ENCODE measurements around the gene AFF3.
A peak's percentile ranks its signal among the peaks of the same experiment; 100 is the strongest.
"Not testable (repeated sequence)": the region's sequence is repeated elsewhere in the genome, so short reads cannot be mapped to it uniquely, and the experiment has no call there.

AFF3 gene

DNA sequence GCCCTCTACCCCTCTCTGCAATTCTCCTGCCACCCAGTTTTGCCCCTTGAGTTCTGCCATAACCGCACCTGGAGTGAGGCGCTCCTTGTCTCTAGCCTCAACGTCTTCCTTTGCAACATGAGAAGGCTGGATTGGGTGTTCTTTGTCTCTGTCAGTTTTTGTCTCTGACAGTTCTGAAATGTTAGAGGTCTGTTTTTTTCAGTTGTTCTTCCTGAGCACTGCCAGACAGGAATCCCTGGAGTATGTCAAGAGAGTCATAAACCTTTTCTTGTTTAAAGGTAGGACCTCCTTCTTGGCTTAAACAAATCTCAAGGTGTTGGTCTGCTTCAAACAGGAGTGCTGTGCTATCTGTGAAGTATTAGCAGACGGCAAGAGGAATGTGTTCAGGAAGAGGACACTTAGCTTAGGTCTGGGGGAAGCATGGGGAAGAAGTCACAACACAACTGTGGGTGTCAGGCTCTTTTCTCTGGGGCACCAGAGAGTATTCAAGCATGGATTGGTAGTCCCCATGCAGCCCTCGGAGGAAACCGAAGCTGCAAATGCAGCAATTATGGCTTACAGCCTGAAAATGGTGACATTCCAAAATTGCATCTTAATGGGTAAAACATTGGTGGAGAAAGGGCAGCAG lies 32.3 kb downstream of the AFF3 start:
- no peak for DNase-seq (ENCODE audit: low read depth)
- no peak overlapping the region for H3K4me3 ChIP-seq (ENCODE audit: low read depth, low read length)

DNA sequence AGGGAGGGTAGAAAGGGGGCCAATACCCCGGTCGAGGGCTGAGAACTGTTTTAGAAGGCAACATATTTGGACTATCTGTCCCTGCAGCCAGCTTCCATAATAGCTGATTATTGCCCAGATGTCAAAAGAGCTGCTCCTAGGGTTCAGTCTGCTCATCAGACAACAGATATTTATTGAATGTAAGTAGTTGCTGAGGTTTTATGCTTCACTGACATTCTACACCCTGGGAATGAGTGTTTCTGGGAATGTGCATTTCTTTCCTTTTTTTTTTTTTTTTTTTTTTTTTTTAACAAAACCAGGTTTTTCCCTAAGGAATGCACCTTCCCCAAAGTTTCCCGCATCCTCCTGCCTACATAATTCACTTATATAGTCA lies 33.8 kb downstream of the AFF3 start:
- not testable (repeated sequence) for H3K4me3 ChIP-seq (ENCODE audit: low read depth, low read length); DNase-seq (ENCODE audit: low read depth)

More for the DNA sequence above, 32.3 kb downstream of the AFF3 start:
- TF ChIP-seq, protein P1, sequence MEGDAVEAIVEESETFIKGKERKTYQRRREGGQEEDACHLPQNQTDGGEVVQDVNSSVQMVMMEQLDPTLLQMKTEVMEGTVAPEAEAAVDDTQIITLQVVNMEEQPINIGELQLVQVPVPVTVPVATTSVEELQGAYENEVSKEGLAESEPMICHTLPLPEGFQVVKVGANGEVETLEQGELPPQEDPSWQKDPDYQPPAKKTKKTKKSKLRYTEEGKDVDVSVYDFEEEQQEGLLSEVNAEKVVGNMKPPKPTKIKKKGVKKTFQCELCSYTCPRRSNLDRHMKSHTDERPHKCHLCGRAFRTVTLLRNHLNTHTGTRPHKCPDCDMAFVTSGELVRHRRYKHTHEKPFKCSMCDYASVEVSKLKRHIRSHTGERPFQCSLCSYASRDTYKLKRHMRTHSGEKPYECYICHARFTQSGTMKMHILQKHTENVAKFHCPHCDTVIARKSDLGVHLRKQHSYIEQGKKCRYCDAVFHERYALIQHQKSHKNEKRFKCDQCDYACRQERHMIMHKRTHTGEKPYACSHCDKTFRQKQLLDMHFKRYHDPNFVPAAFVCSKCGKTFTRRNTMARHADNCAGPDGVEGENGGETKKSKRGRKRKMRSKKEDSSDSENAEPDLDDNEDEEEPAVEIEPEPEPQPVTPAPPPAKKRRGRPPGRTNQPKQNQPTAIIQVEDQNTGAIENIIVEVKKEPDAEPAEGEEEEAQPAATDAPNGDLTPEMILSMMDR (IDR thresholded peaks at IDR 0.05; ENCODE audit: insufficient read depth, low read depth, low read length, missing control alignments), result no peak

DNA sequence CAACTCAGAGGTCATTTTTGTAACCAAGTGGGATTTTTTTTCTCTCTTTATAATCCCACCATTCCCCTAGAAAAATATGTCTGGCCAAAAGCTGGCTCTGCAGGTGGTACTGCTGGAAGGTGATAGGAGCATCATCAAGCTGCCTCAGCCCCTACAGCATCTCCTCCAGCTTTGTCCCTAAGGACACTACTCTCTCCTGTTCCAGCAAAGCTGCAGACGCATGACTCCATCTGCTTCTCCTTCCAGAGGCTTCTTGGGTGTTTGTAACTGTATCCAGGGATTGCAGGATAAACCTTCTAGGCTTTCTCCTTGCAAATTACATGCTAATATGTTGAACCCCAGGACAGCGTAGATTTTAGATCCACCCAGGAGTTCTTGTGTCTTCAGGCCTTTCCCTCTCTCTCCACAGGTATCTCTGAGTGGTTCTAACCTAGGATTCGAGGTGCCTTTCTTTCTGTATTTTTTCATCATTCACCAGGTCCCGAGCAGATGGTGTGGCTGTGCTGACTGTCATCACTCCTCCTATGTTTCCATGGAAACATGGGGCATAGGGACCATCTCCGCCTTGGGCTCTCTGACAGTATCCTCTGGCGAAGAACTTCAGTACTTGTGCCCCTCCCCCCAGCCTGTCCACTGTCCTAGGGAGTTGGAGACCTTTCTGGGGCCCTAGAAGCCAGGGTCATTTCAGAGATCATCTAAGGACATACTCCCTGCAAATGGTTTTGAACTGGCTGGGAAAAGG lies 34.3 kb downstream of the AFF3 start:
- TF ChIP-seq, protein P1 (IDR thresholded peaks at IDR 0.05; ENCODE audit: insufficient read depth, low read depth, low read length, missing control alignments), result no peak
- no peak for DNase-seq (ENCODE audit: low read depth)
- no peak overlapping the region for H3K4me3 ChIP-seq (ENCODE audit: low read depth, low read length)

DNA sequence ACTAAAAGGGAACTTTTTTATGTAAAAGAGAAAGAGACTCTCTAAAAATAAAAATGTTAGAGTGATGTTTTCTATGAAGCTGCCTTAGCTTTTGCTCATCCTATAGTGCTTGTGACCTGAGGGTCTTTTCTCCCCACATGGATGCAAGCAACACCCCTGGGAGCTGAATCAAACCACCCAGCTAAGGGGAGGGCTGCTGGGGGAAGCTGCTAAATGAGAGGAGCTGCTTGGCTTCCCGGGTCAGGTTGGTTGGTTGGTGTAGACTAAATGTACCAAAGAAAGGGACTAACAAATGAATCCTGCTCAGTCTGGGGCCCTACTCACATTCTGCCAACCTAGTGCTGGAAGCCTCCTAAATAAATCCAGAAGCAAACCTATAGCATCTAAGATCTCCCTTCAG lies 35.0 kb downstream of the AFF3 start:
- H3K4me3 ChIP-seq (ENCODE audit: low read depth, low read length), result no peak overlapping the region
- DNase-seq (ENCODE audit: low read depth), result no peak
- TF ChIP-seq, protein P1 (IDR thresholded peaks at IDR 0.05; ENCODE audit: insufficient read depth, low read depth, low read length, missing control alignments), result no peak

DNA sequence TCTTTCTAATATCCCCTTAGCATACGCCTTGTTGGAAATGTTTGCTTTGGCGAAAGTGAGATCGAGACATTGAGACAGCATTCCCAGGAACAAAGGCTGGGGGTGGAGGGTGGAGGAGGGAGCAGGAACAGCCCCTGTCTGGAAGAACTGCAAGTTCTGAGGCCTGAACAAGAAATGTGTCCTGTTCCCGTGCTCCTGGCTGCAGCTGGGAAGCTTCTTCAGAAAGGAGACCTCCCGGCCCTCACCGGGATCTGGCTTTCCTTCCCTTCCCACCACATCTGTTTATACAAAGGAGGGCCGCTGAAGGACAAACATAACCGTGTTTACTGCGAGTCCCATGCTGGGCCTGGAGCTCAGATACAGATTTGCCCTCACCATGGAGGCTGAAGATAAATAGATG lies 35.9 kb downstream of the AFF3 start:
- H3K4me3 ChIP-seq (ENCODE audit: low read depth, low read length), result no peak overlapping the region
- TF ChIP-seq, protein P1 (IDR thresholded peaks at IDR 0.05; ENCODE audit: insufficient read depth, low read depth, low read length, missing control alignments), result no peak
- DNase-seq (ENCODE audit: low read depth), result no peak

DNA sequence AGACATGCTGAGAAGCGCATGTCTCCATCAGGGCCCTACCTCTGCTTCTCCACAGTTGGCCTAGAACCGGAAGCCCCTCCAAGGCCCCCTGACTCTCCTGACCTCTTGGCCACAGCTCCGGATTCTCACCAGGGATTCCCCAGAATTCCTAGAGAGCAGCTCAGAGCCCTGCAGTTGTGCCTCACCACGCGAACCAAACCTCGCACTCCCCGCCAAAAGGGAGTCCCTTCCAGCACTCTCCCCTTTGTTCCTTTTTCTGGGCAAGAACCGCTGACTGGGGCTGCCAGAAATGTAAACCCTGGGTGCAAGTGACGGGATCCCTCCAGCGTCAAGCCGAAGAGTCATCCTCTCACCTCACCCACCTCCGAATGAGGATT lies 36.7 kb downstream of the AFF3 start:
- TF ChIP-seq, protein P1 (IDR thresholded peaks at IDR 0.05; ENCODE audit: insufficient read depth, low read depth, low read length, missing control alignments), result no peak
- H3K4me3 ChIP-seq (ENCODE audit: low read depth, low read length), result no peak overlapping the region

DNA sequence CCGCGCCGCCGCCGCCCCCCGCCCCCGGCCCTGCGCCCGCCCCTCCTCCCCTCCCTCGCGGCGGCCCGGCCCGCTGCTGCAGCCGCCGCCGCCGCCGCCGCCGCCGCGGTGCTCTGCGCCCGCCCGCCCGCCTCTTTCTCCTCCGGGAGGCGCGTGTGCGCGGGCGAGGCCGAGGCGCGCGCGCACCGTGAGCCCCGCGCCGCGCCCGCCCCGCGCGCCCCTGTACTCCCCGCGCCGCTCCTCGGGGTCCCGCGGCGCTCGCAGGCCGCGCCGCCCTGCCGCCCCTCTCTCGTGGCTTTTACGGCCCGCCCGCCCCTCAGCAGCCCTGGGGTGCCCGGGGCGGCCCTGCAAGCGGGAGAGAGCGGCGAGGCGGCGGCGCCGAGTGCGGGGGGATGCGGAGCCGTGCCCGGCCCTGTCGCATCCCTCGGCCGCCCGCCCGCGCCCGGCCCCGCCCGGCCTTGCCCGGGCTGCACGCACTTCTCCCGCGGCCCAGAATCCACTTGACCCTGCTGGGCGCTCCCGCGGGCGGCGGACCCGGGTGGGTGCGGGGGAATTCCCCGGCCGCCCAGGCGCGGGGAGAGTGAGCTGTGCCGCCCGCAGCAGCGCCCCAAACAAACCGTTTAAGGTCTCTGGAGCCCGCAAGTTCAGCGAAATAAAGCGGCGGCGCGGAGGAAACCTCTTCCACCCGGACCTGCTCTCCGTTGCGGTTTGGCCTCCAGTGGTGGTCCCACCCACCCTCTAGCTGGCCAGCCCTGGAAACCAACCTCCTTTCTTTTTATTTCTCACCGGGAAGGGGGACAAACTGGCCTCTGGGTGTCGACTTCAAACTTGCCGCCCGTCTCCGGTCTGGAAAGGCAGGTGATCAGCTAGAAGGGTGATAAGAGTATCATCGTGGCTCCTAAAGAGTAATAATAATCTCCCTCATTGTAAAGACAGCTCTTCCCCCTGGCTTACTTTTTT lies 37.4 kb downstream of the AFF3 start:
- no peak for DNase-seq (ENCODE audit: low read depth)
- TF ChIP-seq, protein P1 (IDR thresholded peaks at IDR 0.05; ENCODE audit: insufficient read depth, low read depth, low read length, missing control alignments), result no peak

More for the DNA sequence above, 36.7 kb downstream of the AFF3 start:
- DNase-seq (ENCODE audit: low read depth), result no peak

DNA sequence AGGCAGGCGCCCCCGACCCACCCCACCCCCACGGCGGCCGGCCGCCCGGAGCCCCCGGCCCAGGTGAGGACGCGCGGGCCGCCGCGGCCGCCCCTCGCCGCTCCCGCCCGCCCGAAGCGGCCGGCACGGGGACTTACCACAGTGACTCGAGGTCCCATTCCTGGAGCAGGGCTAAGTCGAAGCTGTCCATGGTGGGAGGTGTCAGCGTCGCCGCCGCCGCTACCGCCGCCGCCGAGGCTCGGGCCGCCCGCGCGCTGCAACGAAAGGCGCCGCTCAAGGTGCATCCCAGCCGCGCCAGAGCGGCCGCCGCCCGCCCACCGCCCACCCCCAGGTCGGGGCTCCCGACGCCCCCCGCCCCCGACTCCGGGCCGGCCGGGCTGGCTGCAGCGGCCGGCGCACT lies 38.1 kb downstream of the AFF3 start:
- H3K4me3 ChIP-seq (ENCODE audit: low read depth, low read length); DNase-seq (ENCODE audit: low read depth): not testable (repeated sequence)

More for the DNA sequence above, 37.4 kb downstream of the AFF3 start:
- H3K4me3 ChIP-seq (ENCODE audit: low read depth, low read length), result peak overlapping the region; percentile 38

DNA sequence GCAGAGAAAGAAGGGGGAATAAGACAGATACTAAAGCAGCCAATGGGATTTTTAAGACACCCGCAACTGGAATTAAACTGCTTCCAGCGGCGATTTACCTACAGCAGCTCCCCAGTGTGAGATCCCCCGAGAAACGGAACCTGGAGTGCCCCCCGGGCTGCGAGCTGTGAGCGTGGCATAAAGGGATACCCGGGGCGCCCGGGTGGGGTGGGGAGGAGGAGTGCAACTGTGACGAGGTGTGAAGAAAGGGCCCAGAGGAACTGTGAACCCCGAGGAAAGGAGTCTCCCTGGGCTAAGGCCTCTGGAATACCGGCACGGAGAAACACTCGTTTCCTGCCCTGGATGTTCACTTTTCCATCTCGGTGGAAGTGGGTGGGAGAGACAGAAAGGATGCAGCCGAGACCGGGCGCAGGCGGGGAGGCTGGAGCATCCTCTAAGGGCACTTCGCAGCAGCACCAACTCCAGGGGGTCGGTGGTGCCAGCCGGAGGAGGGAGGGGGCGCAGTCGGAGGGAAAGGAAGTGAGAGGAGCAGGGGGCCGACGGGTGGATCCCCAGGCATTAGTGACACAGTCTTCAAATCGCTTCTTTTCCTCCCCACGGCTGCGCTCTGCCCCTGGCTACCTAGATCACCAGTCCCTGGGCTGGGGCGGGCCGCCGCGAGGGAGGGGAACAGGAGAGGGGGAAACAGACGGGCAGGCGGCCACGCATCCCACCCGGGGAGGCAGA lies 38.7 kb downstream of the AFF3 start:
- H3K4me3 ChIP-seq (ENCODE audit: low read depth, low read length); DNase-seq (ENCODE audit: low read depth): not testable (repeated sequence)

Data from GM12865 (cell line).